Keratinocyte (primary cell): Measurements from ENCODE around the gene VPS37C.

Source experiments
- CTCF ChIP-seq, 3 experiments: IDR thresholded peaks in 1 of 3; conservative IDR thresholded peaks in 1 of 3; optimal IDR thresholded peaks in 1 of 3; 2 replicates in 2 of 3; 3 replicates in 1 of 3; pipeline versions ENCODE3 to v1.5.1; 2011; ENCODE audit warnings: low read length in 3 of 3, mild to moderate bottlenecking in 3 of 3, moderate library complexity in 2 of 3, control low read depth in 1 of 3, inconsistent platforms in 1 of 3; ENCODE audit not compliant: insufficient read depth in 2 of 3; ENCODE audit errors: extremely low read depth in 1 of 3
- EZH2 ChIP-seq: IDR thresholded peaks from one replicate; pipeline ENCODE4 v1.6.1; 2012; ENCODE audit warnings: inconsistent platforms, mild to moderate bottlenecking, low read length, moderate library complexity

GRCh38 chr11:61155312-61155711 lies 5.9 kb downstream of the VPS37C start:
- TF ChIP-seq CTCF (optimal IDR thresholded peaks at IDR 0.05 in 1 of 3, IDR thresholded peaks at IDR 0.05 in 1 of 3, conservative IDR thresholded peaks at IDR 0.05 in 1 of 3; ENCODE audit: extremely low read depth in 1 of 3, insufficient read depth in 2 of 3, low read length in 3 of 3) (no peak), EZH2 (no peak)
